ENCODE measurements around the gene ZCCHC2.

DNA sequence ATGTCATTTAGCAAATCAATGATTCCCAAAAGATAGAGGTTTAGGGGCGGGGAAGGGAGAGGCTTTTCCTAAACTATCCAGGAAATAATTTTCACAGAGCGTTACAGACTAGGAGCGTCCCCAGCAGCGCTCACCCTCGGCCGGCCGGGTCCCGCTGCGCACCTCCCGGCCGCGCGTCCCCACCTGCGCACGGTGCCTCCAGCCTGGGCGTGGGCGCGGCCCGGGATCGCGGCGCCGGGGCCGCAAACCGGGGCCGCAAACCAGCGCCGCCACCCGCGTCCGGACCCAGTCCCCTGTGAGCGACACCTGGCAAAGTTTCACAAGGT, 684 bp upstream of the ZCCHC2 start:
- TF ChIP-seq RFX5 (IDR thresholded peaks at IDR 0.05; ENCODE audit: low read depth, low read length) (no peak), DNMT1 (IDR thresholded peaks at IDR 0.05) (no peak), CBX3 (IDR thresholded peaks at IDR 0.05; ENCODE audit: borderline replicate concordance in 1 of 2, low read length in 2 of 2) (no peak), ZNF197 (CRISPR knock-in tag; IDR thresholded peaks at IDR 0.05; ENCODE audit: low read depth) (no peak), FOXA3 (CRISPR knock-in tag; conservative IDR thresholded peaks at IDR 0.05 in 1 of 2, IDR thresholded peaks at IDR 0.05 in 1 of 2) (no peak), ZBTB12 (CRISPR knock-in tag; IDR thresholded peaks at IDR 0.05) (no peak), CREM (IDR thresholded peaks at IDR 0.05; ENCODE audit: low read depth) (no peak)
- TF ChIP-seq, protein P1, sequence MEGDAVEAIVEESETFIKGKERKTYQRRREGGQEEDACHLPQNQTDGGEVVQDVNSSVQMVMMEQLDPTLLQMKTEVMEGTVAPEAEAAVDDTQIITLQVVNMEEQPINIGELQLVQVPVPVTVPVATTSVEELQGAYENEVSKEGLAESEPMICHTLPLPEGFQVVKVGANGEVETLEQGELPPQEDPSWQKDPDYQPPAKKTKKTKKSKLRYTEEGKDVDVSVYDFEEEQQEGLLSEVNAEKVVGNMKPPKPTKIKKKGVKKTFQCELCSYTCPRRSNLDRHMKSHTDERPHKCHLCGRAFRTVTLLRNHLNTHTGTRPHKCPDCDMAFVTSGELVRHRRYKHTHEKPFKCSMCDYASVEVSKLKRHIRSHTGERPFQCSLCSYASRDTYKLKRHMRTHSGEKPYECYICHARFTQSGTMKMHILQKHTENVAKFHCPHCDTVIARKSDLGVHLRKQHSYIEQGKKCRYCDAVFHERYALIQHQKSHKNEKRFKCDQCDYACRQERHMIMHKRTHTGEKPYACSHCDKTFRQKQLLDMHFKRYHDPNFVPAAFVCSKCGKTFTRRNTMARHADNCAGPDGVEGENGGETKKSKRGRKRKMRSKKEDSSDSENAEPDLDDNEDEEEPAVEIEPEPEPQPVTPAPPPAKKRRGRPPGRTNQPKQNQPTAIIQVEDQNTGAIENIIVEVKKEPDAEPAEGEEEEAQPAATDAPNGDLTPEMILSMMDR (IDR thresholded peaks at IDR 0.05 in 2 of 3, conservative IDR thresholded peaks at IDR 0.05 in 1 of 3; ENCODE audit: insufficient read depth in 2 of 3, low read depth in 1 of 3, low read length in 3 of 3): no peak

Data from K562 (cell line).